ENCODE measurements around the gene PSMB2.

DNA sequence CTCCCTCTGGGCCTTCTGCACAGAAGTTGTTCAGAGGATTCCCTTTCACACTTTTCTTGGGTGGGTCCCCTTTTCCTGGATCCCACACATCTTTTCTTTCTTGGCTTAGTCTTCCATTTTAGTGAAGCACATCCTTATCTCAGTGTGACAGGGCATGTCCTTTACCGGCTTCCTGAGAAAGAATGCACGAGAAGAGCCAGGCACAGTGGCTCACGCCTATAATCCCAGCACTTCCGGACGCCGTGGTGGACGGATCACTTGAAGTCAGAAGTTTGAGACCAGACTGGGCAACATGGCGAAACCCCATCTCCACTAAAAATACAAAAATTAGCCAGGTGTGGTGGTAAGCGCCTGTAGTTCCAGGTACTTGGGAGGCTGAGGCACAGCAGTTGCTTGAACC is 22.1 kb upstream of the PSMB2 start:
- TF ChIP-seq EZH2 (IDR thresholded peaks at IDR 0.05; ENCODE audit: insufficient read depth, poor library complexity, severe bottlenecking) (no peak), EZH2phosphoT487 (IDR thresholded peaks at IDR 0.05; ENCODE audit: insufficient read depth, low read depth) (no peak)

Measured in GM23248 (cell line).